IMR-90 (cell line): Measurements from ENCODE around the gene PPP1R37. TPM values are rescaled to one million over a fixed set of nuclear protein-coding genes. Genes with fewer than 3 reads are reported as not detected.

Experiments used
- ATAC-seq: fragments of 200-7000 bp; cut with Tn5 transposase; 2 replicates; pipeline ENCODE4 v1.9.1; 2020; ENCODE audit warnings: low read depth, mild to moderate bottlenecking, moderate library complexity
- BruUV-seq: library from RNA; stranded (reverse); fragments of 400-500 nt; replicated peaks from 2 replicates; lab custom pipeline; 2021; lab: Mats Ljungman, UMichigan
- CTCF ChIA-PET: fragments of 300-600 bp; formaldehyde crosslinking; extraction: SDS; loops from one replicate; lab custom pipeline; 2021; ENCODE audit warnings: antibody characterized with exemption; lab: Yijun Ruan, JAX
- POLR2A ChIA-PET: fragments of 300-600 bp; sonication (Branson Sonifier 250); formaldehyde crosslinking; loops from one replicate; lab custom pipeline; 2022; ENCODE audit warnings: antibody characterized with exemption; ENCODE audit not compliant: unreplicated experiment; lab: Charles Lee
- DNase-seq: peaks from one replicate; pipeline ENCODE4 v3.0.0; 2013
- H2AFZ ChIP-seq: replicated peaks from 2 replicates; pipeline ENCODE3; 2013; ENCODE audit warnings: low read length, mild to moderate bottlenecking; ENCODE audit not compliant: poor library complexity
- H2AK5ac ChIP-seq: 2 replicates; pipeline ENCODE4 v1.6.1; 2013; ENCODE audit warnings: low read depth, low read length, inconsistent platforms
- H2AK9ac ChIP-seq: replicated peaks from 2 replicates; pipeline ENCODE3; 2013; ENCODE audit warnings: mild to moderate bottlenecking, low read depth, low read length, moderate library complexity; ENCODE audit not compliant: poor library complexity
- H2BK120ac ChIP-seq: 2 replicates; pipeline ENCODE4 v1.6.1; 2013; ENCODE audit warnings: low read depth, low read length, inconsistent platforms
- H2BK15ac ChIP-seq: 3 replicates; pipeline ENCODE4 v1.6.1; 2013; ENCODE audit warnings: low read depth, low read length, inconsistent platforms
- H2BK20ac ChIP-seq: 2 replicates; pipeline ENCODE4 v1.6.1; 2013; ENCODE audit warnings: low read depth, mild to moderate bottlenecking, inconsistent platforms, low read length, moderate library complexity
- H2BK5ac ChIP-seq: 2 replicates; pipeline ENCODE4 v1.6.1; 2013; ENCODE audit warnings: mild to moderate bottlenecking, low read depth, low read length, inconsistent platforms; ENCODE audit not compliant: poor library complexity, severe bottlenecking
- H3K14ac ChIP-seq: replicated peaks from 2 replicates; pipeline ENCODE4 v1.6.1; 2013; ENCODE audit warnings: low read depth, low read length, inconsistent platforms
- H3K18ac ChIP-seq: 2 replicates; pipeline ENCODE4 v1.6.1; 2013; ENCODE audit warnings: low read depth, low read length, control low read depth
- H3K23ac ChIP-seq: 2 replicates; pipeline ENCODE4 v1.6.1; 2013; ENCODE audit warnings: low read depth, low read length, inconsistent platforms
- H3K27ac ChIP-seq: 2 replicates; pipeline ENCODE4 v1.5.1; 2013; ENCODE audit warnings: mild to moderate bottlenecking, control low read depth, low read length; ENCODE audit not compliant: insufficient read depth
- H3K27me3 ChIP-seq: 2 replicates; pipeline ENCODE4 v1.6.1; 2013; ENCODE audit warnings: low read length; ENCODE audit not compliant: control insufficient read depth, insufficient read depth
- H3K36me3 ChIP-seq: 2 replicates; pipeline ENCODE4 v1.6.1; 2013; ENCODE audit warnings: low read length, mixed read lengths; ENCODE audit not compliant: control insufficient read depth, insufficient read depth
- H3K4ac ChIP-seq: 2 replicates; pipeline ENCODE4 v1.6.1; 2013; ENCODE audit warnings: low read depth, low read length, inconsistent platforms
- H3K4me1 ChIP-seq: 2 replicates; pipeline ENCODE4 v1.6.1; 2013; ENCODE audit warnings: low read length, mixed read lengths; ENCODE audit not compliant: control insufficient read depth, insufficient read depth
- H3K4me2 ChIP-seq: 2 replicates; pipeline ENCODE4 v1.6.1; 2013; ENCODE audit warnings: low read depth, mild to moderate bottlenecking, control low read depth, low read length, moderate library complexity
- H3K4me3 ChIP-seq: 2 replicates; pipeline ENCODE4 v1.5.1; 2013; ENCODE audit warnings: low read depth, mild to moderate bottlenecking, control low read depth, low read length, moderate library complexity; ENCODE audit not compliant: insufficient read depth
- H3K56ac ChIP-seq: 2 replicates; pipeline ENCODE4 v1.6.1; 2013; ENCODE audit warnings: low read length, inconsistent platforms; ENCODE audit not compliant: insufficient read depth; ENCODE audit errors: extremely low read depth
- H3K79me1 ChIP-seq, 2 experiments: 2 replicates each; pipeline ENCODE4 v1.6.1; 2013; ENCODE audit warnings: low read length in 2 of 2, inconsistent platforms in 1 of 2, low read depth in 1 of 2
- H3K9ac ChIP-seq: 2 replicates; pipeline ENCODE4 v1.6.1; 2013; ENCODE audit warnings: low read depth, low read length, control low read depth
- H3K9me1 ChIP-seq: 2 replicates; pipeline ENCODE4 v1.6.1; 2013; ENCODE audit warnings: low read length, inconsistent platforms; ENCODE audit not compliant: insufficient read depth
- H3K9me3 ChIP-seq: 2 replicates; pipeline ENCODE4 v1.6.1; 2013; ENCODE audit warnings: low read length; ENCODE audit not compliant: control insufficient read depth, insufficient read depth
- H4K20me1 ChIP-seq: 2 replicates; pipeline ENCODE4 v1.6.1; 2013; ENCODE audit warnings: low read length, inconsistent platforms; ENCODE audit not compliant: insufficient read depth
- H4K5ac ChIP-seq: 2 replicates; pipeline ENCODE4 v1.6.1; 2013; ENCODE audit warnings: mild to moderate bottlenecking, low read depth, low read length, control low read depth
- H4K8ac ChIP-seq, 2 experiments: 2 replicates each; pipeline ENCODE4 v1.6.1; 2013; ENCODE audit warnings: low read depth in 2 of 2, low read length in 2 of 2, control low read depth in 1 of 2, inconsistent platforms in 1 of 2
- H4K91ac ChIP-seq: 2 replicates; pipeline ENCODE4 v1.6.1; 2013; ENCODE audit warnings: low read depth, low read length, inconsistent platforms; ENCODE audit not compliant: insufficient read depth
- FOS ChIP-seq: fragments of 150-350 bp; IDR thresholded peaks from 2 replicates; pipeline ENCODE4 v1.6.1; 2016; ENCODE audit warnings: low read depth, low read length
- MAFK ChIP-seq: IDR thresholded peaks from 2 replicates; pipeline ENCODE4 v1.6.1; 2012; ENCODE audit warnings: low read depth, low read length, improper control_type of control experiment
- WGBS, 2 experiments: methylation state at CpG; one replicate each; pipeline versions ENCODE4 v1.1.5 to v1.1.7; 2013; ENCODE audit warnings: missing lambda C conversion rate in 2 of 2; ENCODE audit not compliant: insufficient read length in 1 of 2; ENCODE audit errors: extremely low coverage in 2 of 2; 5-methylcytosine and 5-hydroxymethylcytosine counted together
- dilution Hi-C: fragments of 300-500 bp; cut with HindIII; formaldehyde crosslinking; loops from one replicate; pipeline ENCODE4 v1.14.3; 2018; ENCODE audit warnings: low sequenced_read_pairs; ENCODE audit not compliant: unreplicated experiment
- in situ Hi-C: fragments of 300-500 bp; cut with MboI; formaldehyde crosslinking; loops from 3 replicates; pipeline ENCODE4 v1.14.3; 2019; ENCODE audit warnings: low sequenced_read_pairs, inconsistent platforms, mixed read lengths
- intact Hi-C: fragments of 100-400 bp; cut with micrococcal nuclease; formaldehyde crosslinking; loops from 2 replicates; pipeline ENCODE4 v1.10.0; 2022
- polyA plus RNA-seq, 3 experiments: library from polyadenylated mRNA; depleted of rRNA; stranded (reverse); fragments of >200 nt; gene quantifications; 2 replicates each; pipeline ENCODE4 v1.2.3, GENCODE V29; 2012; ENCODE audit warnings: low replicate concordance in 1 of 3
- total RNA-seq: library from RNA; depleted of rRNA; stranded (reverse); fragments of >200 nt; gene quantifications from 2 replicates; pipeline ENCODE4 v1.2.3, GENCODE V29; 2012
- TF ChIP-seq, protein P1 (sequence below): fragments of 150-350 bp; IDR thresholded peaks from 2 replicates; pipeline ENCODE4 v1.6.1; 2016; ENCODE audit warnings: low read depth, mild to moderate bottlenecking, low read length, moderate library complexity, borderline replicate concordance
- TF ChIP-seq, protein P2 (sequence below): fragments of 150-350 bp; IDR thresholded peaks from 2 replicates; pipeline ENCODE4 v1.6.1; 2017; ENCODE audit warnings: mild to moderate bottlenecking, antibody characterized with exemption, low read length, low read depth

Gene PPP1R37
- total and polyA plus RNA-seq, 2 of the 4 experiments (the other 2 are of a cell fraction), result 13.1 to 18.5 TPM

DNA sequence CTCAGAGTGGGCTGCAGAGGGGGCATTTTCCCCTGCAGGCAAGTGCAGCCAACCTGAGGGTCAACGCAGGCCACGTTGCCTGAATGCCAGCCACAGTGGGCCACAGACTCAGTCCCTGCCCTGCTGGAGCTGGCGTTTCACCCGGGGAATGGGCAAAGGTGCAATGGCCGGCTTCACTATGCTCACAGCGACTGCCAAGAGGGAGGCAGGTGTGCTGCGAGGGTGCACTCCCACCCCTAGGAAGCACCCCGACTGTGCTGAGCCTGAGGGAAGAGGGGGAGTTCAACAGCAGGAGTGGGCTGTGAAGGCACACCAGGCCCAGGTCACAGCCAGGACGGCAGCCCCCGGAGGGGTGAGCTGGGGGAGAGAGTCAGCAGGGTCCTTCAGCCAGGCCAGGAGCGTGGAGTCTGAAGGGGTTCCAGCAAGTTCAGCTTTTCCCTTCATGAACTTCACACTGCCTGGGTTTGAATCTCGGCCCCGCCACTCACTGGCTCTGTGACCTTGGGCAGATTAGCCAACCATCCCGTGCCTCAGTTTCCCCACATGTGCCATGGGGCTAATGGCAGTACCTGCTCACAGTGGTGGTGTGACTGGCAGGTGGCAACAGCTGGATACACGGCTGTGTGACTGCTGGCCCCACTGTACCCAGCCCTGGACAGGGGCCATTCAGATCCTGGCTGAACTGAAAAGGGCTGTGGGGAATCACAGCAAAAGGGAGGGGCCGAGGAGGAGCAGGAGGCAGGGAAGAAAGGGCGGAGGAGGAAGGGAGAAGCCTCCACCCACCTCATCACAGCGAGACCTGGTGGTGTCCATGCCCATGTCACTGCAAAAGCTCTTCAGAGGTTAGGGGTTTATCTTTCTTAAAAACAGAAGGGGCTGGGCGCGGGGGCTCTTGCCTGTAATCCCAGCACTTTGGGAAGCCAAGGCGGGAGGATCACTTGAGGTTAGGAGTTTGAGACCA lies 77.4 kb downstream of the PPP1R37 start:
- intact Hi-C loops (no loop called here), in situ Hi-C loops (no loop called here), dilution Hi-C loops (no loop called here)
- Histone ChIP-seq H4K5ac (no peak overlapping the region), H2BK120ac (no peak overlapping the region), H3K14ac (no peak overlapping the region), H4K91ac (no peak overlapping the region), H3K79me1 (no peaks in the 10 kb centered on the region), H3K27me3 (peaks cover 2% of the 10 kb centered on the region; the same call in 1 of the 2 replicates), H2BK5ac (no peak overlapping the region), H3K18ac (no peak overlapping the region), H3K36me3 (no peaks in the 10 kb centered on the region), H2AK5ac (no peak overlapping the region), H3K4ac (no peak overlapping the region), H4K8ac (no peak overlapping the region), H3K4me3 (no peak overlapping the region), H2AK9ac (no peak overlapping the region), H3K56ac (no peak overlapping the region), H4K20me1 (no peaks in the 10 kb centered on the region), H2AFZ (peak overlapping the region; percentile 21), H2BK15ac (no peak overlapping the region), H2BK20ac (no peak overlapping the region), H3K27ac (no peak overlapping the region), H3K4me2 (no peak overlapping the region), H3K23ac (no peak overlapping the region), H3K9me3 (no peaks in the 10 kb centered on the region), H3K9ac (no peak overlapping the region), H3K9me1 (no peaks in the 10 kb centered on the region), H3K4me1 (peaks cover 2% of the 10 kb centered on the region)
- no peak for ATAC-seq
- WGBS, 2 experiments, result 84% methylated on average over 10 of the region's 21 CpGs; no CpG with 5 or more reads in 1 of the 2 experiments
- no TSS peak for BruUV-seq
- POLR2A ChIA-PET, result no interaction called here
- TF ChIP-seq, protein P1, sequence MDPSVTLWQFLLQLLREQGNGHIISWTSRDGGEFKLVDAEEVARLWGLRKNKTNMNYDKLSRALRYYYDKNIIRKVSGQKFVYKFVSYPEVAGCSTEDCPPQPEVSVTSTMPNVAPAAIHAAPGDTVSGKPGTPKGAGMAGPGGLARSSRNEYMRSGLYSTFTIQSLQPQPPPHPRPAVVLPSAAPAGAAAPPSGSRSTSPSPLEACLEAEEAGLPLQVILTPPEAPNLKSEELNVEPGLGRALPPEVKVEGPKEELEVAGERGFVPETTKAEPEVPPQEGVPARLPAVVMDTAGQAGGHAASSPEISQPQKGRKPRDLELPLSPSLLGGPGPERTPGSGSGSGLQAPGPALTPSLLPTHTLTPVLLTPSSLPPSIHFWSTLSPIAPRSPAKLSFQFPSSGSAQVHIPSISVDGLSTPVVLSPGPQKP, result no peak
- TF ChIP-seq FOS (no peak), MAFK (no peak)
- TF ChIP-seq, protein P2, sequence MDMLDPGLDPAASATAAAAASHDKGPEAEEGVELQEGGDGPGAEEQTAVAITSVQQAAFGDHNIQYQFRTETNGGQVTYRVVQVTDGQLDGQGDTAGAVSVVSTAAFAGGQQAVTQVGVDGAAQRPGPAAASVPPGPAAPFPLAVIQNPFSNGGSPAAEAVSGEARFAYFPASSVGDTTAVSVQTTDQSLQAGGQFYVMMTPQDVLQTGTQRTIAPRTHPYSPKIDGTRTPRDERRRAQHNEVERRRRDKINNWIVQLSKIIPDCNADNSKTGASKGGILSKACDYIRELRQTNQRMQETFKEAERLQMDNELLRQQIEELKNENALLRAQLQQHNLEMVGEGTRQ, result no peak
- DNase-seq, result no peak
- CTCF ChIA-PET, result interaction anchor here (0.9 to 1.4 kb wide), 2 partner anchors 32 to 169 kb away, joined by 3 read pairs; no protein-coding TSS in a partner anchor
